ENCODE data around the gene UACA. TPM values are rescaled to one million over a fixed set of nuclear protein-coding genes. Genes with fewer than 3 reads are reported as not detected.

Gene UACA
- total and polyA plus RNA-seq, 9 of the 15 experiments (the other 6 are each of a cell fraction or from before 2014, with no cell fraction given), result 0.06 to 0.33 (median 0.15) TPM; not detected in 5

- TF ChIP-seq SMAD4 (CRISPR knock-in tag; conservative IDR thresholded peaks at IDR 0.05) (no peak), ZBTB33 (CRISPR knock-in tag; IDR thresholded peaks at IDR 0.05) (no peak), SRF (CRISPR knock-in tag; IDR thresholded peaks at IDR 0.05) (no peak), PHB (CRISPR knock-in tag; IDR thresholded peaks at IDR 0.05) (no peak)
Observed at GRCh38 chr15:70618929-70619328, 144.4 kb downstream of the UACA start (continued).

GRCh38 chr15:70617911-70618287 lies 145.5 kb downstream of the UACA start:
- ChIA-PET CTCF (ENCODE audit: low intra/inter-chr PET ratio) (no interaction called here), POLR2A (interaction anchor here (0.6 kb wide), 1 partner anchor 317 kb away, joined by 3 read pairs; no protein-coding TSS in a partner anchor)
- H3K27ac ChIP-seq (ENCODE audit: extremely low read depth, low read depth, low read length), result no peak overlapping the region
- BruUV-seq (replicated peaks), result no TSS peak
- no peaks in the 10 kb centered on the region for H3K9me1 ChIP-seq (ENCODE audit: control insufficient read depth, insufficient read depth, low read length)
- no peak overlapping the region for H3K4me2 ChIP-seq (ENCODE audit: insufficient read depth, low read length)
- no peaks in the 10 kb centered on the region for H3K36me3 ChIP-seq (ENCODE audit: control insufficient read depth, insufficient read depth, low read length)
- no peak overlapping the region for H2AFZ ChIP-seq (ENCODE audit: low read depth, low read length)
- intact Hi-C loops (cut with micrococcal nuclease) (no loop called here), in situ Hi-C loops (cut with MboI) (no loop called here)
- no peak for FAIRE-seq
- H3K9ac ChIP-seq (ENCODE audit: insufficient read depth in 1 of 2, low read depth in 2 of 2, low read length in 2 of 2), result no peak overlapping the region
- H3K4me1 ChIP-seq (replicated peaks in 1 of 2; ENCODE audit: control insufficient read depth in 2 of 2, insufficient read depth in 2 of 2, low read length in 2 of 2), result no peaks in the 10 kb centered on the region
- 0% methylated on average over 4 of the region's 4 CpGs for WGBS (ENCODE audit: insufficient coverage, low coverage, missing lambda C conversion rate)
- TF ChIP-seq ZNF24 (IDR thresholded peaks at IDR 0.05), result no peak
- no peak for TF ChIP-seq STAT5A (IDR thresholded peaks at IDR 0.05; ENCODE audit: borderline replicate concordance, low read length)
- no peak for TF ChIP-seq RBFOX2 (IDR thresholded peaks at IDR 0.05; ENCODE audit: low read depth, low read length)
- TF ChIP-seq ZC3H11A (IDR thresholded peaks at IDR 0.05; ENCODE audit: low read depth, low read length), result no peak
- no peak for TF ChIP-seq COPS2 (conservative IDR thresholded peaks at IDR 0.05)
- no peak for TF ChIP-seq C11orf30 (IDR thresholded peaks at IDR 0.05; ENCODE audit: low read depth)
- TF ChIP-seq MLLT1 (IDR thresholded peaks at IDR 0.05), result no peak
- TF ChIP-seq TRIM28 (IDR thresholded peaks at IDR 0.05), result no peak
- H3K9me3 ChIP-seq (replicated peaks; ENCODE audit: control insufficient read depth, insufficient read depth, low read depth, low read length), result no peaks in the 10 kb centered on the region
- no peak for DNase-seq (ENCODE audit: extremely low read depth in 1 of 4, low spot score in 3 of 4)
- H3K79me2 ChIP-seq (ENCODE audit: control insufficient read depth, insufficient read depth, low read length), result no peaks in the 10 kb centered on the region
- ATAC-seq, result no peak
- H3K4me3 ChIP-seq, result no peak overlapping the region
- H4K20me1 ChIP-seq (replicated peaks; ENCODE audit: control insufficient read depth, insufficient read depth, low read length), result no peaks in the 10 kb centered on the region
- no peaks in the 10 kb centered on the region for H3K27me3 ChIP-seq (ENCODE audit: control insufficient read depth in 2 of 2, insufficient read depth in 2 of 2, low read length in 2 of 2)

All from K562 (cell line).